Mesenteric fat pad (tissue), 1 donor: ENCODE data around the gene INTS13. TPM values are rescaled to one million over a fixed set of nuclear protein-coding genes. Genes with fewer than 3 reads are reported as not detected.
"Not testable (repeated sequence)": the region's sequence is repeated elsewhere in the genome, so short reads cannot be mapped to it uniquely, and the experiment has no call there.

Source experiments
- DNase-seq: peaks from one replicate; pipeline ENCODE4 v3.0.0-alpha.2; 2020; ENCODE audit warnings: low spot score
- total RNA-seq: library from RNA; stranded (reverse); fragmentation: NEBNext Ultra II Directional; extraction: Animal tissue kit (Norgen Biotek cat#: 25700); gene quantifications from one replicate; pipeline ENCODE4 v1.2.1, GENCODE V29; 2021
- donor health status: DM: yes; HTN: yes; CAD: no.

The INTS13 gene
- total RNA-seq, 1 donor from 2014 or later: 21.8 TPM

DNA sequence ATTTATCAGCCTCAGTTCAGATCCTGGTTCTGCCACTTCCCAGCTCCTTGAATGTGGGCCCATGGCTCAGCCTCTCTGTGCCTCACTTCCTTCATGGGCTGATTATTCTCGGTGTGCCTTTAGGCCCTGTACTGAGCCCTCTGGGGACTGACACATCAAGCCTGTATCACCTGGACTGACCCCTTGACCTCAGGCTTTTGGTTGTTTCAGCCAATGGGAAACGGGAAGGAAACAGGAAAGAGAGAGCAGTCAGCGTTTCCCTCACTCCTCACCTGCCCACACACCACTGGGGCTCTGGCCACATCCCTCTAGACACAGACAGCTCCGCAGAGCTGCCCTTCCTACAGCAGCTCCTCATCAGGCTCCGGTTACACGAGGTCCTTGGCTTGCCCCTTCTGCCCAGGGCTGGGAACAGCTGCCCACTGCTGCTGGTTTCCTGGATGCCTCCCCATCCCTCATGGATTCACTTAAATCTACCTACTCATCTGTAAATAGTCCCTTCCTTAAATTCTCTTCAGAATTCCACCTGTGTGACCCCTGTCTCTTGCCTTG is 67.8 kb downstream of the INTS13 start:
- DNase-seq: no peak

DNA sequence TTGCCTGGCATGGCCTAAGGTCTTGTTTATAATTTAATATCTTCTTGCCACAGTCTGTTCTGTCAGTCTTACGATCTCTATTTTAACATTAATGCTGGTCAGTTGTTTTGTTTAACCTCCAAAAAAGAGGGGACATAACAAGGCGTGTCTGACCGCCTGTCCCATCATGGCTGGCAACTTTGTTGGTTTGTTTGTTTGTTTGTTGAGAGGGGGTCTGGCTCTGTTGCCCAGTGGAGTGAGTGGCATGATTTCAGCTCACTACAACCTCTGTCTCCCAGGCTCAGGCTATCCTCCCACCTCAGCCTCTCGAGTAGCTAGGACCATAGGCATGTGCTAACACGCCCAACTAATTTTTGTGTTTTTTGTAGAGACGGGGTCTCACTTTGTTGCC is 68.7 kb downstream of the INTS13 start:
- no peak for DNase-seq

DNA sequence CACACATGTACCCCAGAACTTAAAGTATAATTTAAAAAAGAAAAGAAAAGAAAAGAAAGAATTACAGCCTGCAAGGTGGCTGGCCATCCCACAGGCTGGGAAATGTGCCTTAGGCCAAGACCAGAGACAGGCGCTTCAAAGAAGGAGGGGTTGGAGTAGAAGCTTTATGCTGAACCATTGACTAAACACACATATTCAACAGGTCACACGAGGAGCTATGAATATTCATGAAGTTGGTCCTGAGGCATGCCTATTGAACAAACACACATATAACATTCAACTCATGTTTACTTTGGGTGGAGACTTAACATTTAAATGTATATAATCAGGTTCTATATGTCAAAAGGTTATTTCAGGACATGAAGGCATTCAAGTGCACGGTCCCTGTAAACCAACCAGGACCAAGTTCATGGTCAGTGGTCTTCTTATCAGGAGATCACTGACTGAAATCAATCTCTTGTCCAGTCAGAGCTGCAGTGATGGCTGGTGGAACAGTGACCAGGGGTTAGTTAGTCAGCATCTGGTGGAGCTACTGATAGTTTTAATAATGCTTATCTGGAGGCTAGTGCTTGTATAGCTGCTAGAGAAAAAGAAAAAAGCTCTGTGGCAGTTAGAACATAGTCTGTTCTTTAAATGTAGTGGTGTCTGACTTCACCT is 69.2 kb downstream of the INTS13 start:
- DNase-seq: no peak

DNA sequence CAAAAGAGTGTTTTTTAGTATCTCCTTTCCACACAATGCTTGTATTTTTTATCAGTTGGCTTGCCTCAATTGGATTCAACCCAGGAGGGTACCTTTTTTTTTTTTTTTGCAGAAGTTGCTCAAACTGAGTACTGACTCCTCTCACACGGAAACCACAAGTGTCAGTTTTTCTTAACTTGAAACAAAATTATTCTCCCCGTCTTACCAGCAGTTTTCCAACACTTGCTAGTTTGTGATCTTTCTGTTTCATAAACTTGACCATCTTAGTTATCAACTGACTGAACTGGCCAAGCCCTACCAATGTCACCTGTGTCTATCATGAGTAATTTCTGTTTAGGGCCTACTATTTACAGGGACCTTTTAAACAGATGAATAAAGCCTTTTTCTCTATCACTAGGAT is 70.7 kb downstream of the INTS13 start:
- DNase-seq: no peak

DNA sequence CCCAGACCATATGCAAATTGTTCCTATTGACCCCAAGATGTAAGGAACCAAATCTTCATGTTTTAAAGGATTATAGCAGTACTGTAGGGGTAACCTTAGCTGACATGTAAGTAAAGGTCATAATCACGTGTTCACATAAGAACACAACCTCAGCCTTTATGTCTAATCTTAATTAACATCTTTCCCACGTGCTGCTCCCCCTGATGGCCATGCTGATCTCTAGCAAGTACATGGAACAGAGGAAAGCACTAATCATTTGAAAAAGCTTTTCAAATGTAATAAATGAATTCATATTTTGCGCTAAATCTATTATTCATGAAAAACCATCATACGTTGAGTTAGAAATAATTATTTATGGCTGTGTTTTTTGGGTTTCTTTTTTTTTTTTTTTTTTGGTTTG is 74.3 kb downstream of the INTS13 start:
- DNase-seq: no peak

DNA sequence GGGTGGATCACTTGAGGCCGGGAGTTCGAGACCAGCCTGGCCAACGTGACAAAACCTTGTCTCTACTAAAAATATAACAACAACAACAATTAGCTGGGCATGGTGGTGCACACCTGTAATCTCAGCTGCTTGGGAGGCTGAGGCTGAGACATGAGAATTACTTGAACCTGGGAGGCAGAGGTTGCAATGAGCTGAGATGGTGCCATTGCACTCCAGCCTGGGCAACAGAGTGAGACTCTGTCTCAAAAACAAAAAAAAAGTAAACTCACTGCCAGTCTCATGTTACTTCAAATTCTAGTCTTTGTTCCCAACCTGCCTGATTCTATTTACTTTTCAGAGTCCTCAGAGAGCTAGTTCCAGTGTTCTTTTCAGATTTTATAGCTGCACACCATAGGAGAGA is 75.0 kb downstream of the INTS13 start:
- DNase-seq: not testable (repeated sequence)

DNA sequence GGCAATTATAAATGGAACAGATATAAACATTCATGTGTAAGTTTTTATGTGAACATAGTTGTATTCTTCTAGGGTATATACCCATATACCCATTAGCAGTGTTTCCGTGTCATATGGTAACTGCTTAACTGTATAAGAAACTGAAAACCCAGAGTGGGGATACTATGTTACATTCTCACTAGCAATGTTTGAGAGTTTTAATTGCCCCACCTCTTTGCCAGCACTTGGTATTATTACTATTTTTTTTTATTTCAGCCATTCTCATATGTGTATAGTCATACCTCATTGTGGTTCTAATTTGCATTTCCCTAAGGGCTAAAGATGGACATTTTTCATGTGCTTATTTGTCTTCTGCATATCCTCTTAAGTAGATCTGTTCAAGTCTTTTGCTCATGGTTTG is 76.1 kb downstream of the INTS13 start:
- DNase-seq: no peak

DNA sequence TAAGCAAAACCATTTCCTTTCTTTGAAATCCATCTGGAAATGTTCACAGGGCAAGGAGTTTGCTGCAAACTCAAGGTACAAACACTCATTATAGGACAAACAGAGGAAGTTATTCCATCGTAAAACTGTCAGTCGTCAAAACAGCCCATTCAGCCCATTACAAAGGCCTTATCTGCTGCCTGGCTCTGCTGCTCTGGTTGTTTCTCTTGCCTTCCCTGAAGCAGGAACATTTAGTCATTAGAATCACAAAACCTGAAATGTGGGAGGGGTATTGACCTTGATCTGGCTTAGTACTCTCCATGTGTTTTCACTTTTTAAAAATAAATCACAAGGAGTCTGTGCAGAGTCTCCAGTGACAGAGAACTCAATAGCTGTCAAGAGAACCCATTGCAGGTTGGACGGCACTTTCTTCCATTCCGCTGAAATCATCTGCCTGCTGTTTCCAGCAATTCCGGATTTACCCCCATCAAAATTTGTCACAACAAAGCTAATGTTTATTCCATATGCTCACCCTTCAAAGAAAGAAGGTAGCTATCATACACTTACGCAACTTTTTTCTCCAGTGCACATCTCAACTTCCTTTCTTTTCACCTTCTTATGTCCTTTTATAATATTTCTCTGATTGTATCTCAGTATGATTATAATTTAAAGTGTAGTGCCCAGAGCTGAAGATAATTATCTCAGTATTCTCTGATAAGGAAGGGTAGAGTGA is 80.2 kb downstream of the INTS13 start:
- DNase-seq: no peak

DNA sequence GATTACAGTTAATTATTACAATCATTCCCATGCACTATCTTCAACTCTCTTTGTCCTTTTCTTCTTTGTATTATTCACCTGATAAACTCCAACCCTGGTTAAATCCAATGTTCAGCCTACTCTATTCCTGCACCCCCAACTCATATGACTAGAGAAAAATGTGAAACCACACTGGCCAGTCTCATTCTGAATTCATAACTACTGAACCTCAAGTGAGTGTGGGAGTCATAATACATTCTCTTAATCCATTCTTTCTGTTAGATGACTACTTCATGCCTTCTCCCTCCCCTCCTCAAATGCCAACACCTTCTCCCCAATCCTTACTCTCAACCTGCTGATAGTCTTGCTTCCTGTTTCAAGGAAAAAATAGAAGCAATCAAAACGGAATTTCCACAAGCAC is 82.4 kb downstream of the INTS13 start:
- no peak for DNase-seq

Other genes starting within 250 kb of the INTS13 start
- gene ITPR2, start 104.8 kb downstream of the INTS13 start, total RNA-seq: 71.3 TPM
- 40.0 TPM for gene FGFR1OP2, start 489 bp upstream of the INTS13 start, total RNA-seq
- 38.3 TPM for gene TM7SF3, start 76.4 kb upstream of the INTS13 start, total RNA-seq
- 35.6 TPM for gene MED21, start 84.6 kb upstream of the INTS13 start, total RNA-seq
- gene C12orf71, start 144.6 kb upstream of the INTS13 start, total RNA-seq: not detected